Dendritic cell treated with granulocyte-macrophage colony-stimulating factor and Interleukin-4, amounts not matched to agents 40 ng/mL and 50 ng/mL, for 4 days (primary cell): ENCODE results near the gene HOXB6.

Experiments
- H3K27ac Mint-ChIP-seq: one replicate; pipeline ENCODE4 v1.8.0; 2022; ENCODE audit warnings: mild to moderate bottlenecking, mixed read lengths
- H3K27me3 Mint-ChIP-seq: one replicate; pipeline ENCODE4 v1.8.0; 2022; ENCODE audit warnings: mild to moderate bottlenecking, mixed read lengths
- H3K36me3 Mint-ChIP-seq: one replicate; pipeline ENCODE4 v1.8.0; 2022; ENCODE audit warnings: low read depth, mixed read lengths
- H3K4me1 Mint-ChIP-seq: one replicate; pipeline ENCODE4 v1.8.0; 2022; ENCODE audit warnings: low read depth, mixed read lengths
- H3K4me3 Mint-ChIP-seq: one replicate; pipeline ENCODE4 v1.8.0; 2022; ENCODE audit warnings: mild to moderate bottlenecking, moderate library complexity, mixed read lengths
- H3K9me3 Mint-ChIP-seq: one replicate; pipeline ENCODE4 v1.8.0; 2022; ENCODE audit warnings: mixed read lengths
- intact Hi-C: fragments of 100-400 bp; cut with micrococcal nuclease; formaldehyde crosslinking; loops from one replicate; pipeline ENCODE4 v1.15.0; 2022

The HOXB6 gene

GRCh38 chr17:48546924-48547807, 57.6 kb downstream of the HOXB6 start:
- H3K27me3 Mint-ChIP-seq: peaks cover 75% of the 10 kb centered on the region

GRCh38 chr17:48546137-48546923, 58.5 kb downstream of the HOXB6 start:
- Mint-ChIP-seq H3K4me1 (peaks cover 54% of the 10 kb centered on the region), H3K36me3 (peaks cover 19% of the 10 kb centered on the region), H3K27ac (no peak overlapping the region), H3K27me3 (peaks cover 77% of the 10 kb centered on the region), H3K9me3 (no peaks in the 10 kb centered on the region), H3K4me3 (no peak overlapping the region)
- intact Hi-C loops: loop anchor here (10.0 kb wide), 1 partner anchor 52 kb away; no protein-coding TSS in a partner anchor

More at GRCh38 chr17:48546924-48547807, 57.6 kb downstream of the HOXB6 start:
- Mint-ChIP-seq H3K4me1 (peaks cover 46% of the 10 kb centered on the region), H3K4me3 (no peak overlapping the region), H3K27ac (no peak overlapping the region), H3K9me3 (no peaks in the 10 kb centered on the region), H3K36me3 (peaks cover 10% of the 10 kb centered on the region)
- intact Hi-C loops: loop anchor here (10.0 kb wide), 1 partner anchor 52 kb away; no protein-coding TSS in a partner anchor
